Osteoblast (primary cell): ENCODE data around the gene PHF20. TPM values are rescaled to one million over a fixed set of nuclear protein-coding genes. Genes with fewer than 3 reads are reported as not detected.

Source experiments
- DNase-seq: peaks from one replicate; pipeline ENCODE4 v3.0.0; 2011; ENCODE audit warnings: low spot score, mixed read lengths; ENCODE audit not compliant: insufficient read length; ENCODE audit errors: missing footprints
- H2AFZ ChIP-seq: 2 replicates; pipeline ENCODE4 v1.6.0; 2011; ENCODE audit warnings: mild to moderate bottlenecking, low read length
- H3K27ac ChIP-seq: 2 replicates; pipeline ENCODE4 v1.5.1; 2011; ENCODE audit warnings: mild to moderate bottlenecking, low read depth, low read length, moderate library complexity
- H3K27me3 ChIP-seq: 2 replicates; pipeline ENCODE4 v1.6.0; 2012; ENCODE audit warnings: mild to moderate bottlenecking, control low read depth, inconsistent platforms, low read length, moderate library complexity; ENCODE audit not compliant: insufficient read depth
- H3K36me3 ChIP-seq: 2 replicates; pipeline ENCODE4 v1.5.1; 2011; ENCODE audit warnings: mild to moderate bottlenecking, low read length, control low read depth, moderate library complexity; ENCODE audit not compliant: insufficient read depth
- H3K4me1 ChIP-seq: 2 replicates; pipeline ENCODE4 v1.5.1; 2011; ENCODE audit warnings: mild to moderate bottlenecking, low read length, control low read depth, moderate library complexity; ENCODE audit not compliant: insufficient read depth
- H3K4me2 ChIP-seq: 2 replicates; pipeline ENCODE4 v1.6.0; 2011; ENCODE audit warnings: mild to moderate bottlenecking, low read length; ENCODE audit not compliant: insufficient read depth
- H3K4me3 ChIP-seq: fragments of 200-600 bp; sonication (generic); 3 replicates; pipeline ENCODE4 v1.5.1; 2012; ENCODE audit warnings: mild to moderate bottlenecking, low read length, inconsistent platforms; ENCODE audit not compliant: insufficient read depth
- H3K79me2 ChIP-seq: 2 replicates; pipeline ENCODE4 v1.6.0; 2012; ENCODE audit warnings: mild to moderate bottlenecking, low read length, control low read depth, inconsistent platforms; ENCODE audit not compliant: insufficient read depth
- H3K9me3 ChIP-seq: 2 replicates; pipeline ENCODE4 v1.5.1; 2011; ENCODE audit warnings: low read depth, low read length, control low read depth
- H4K20me1 ChIP-seq: 2 replicates; pipeline ENCODE4 v1.6.0; 2012; ENCODE audit warnings: mild to moderate bottlenecking, low read length, control low read depth; ENCODE audit not compliant: insufficient read depth
- CTCF ChIP-seq: IDR thresholded peaks from 2 replicates; pipeline ENCODE4 v1.5.1; 2011; ENCODE audit warnings: mild to moderate bottlenecking, low read depth, low read length, moderate library complexity; ENCODE audit errors: extremely low read depth
- total RNA-seq: library from RNA; depleted of rRNA; stranded (reverse); fragments of >200 nt; gene quantifications from 2 replicates; pipeline ENCODE4 v1.2.3, GENCODE V29; 2012

PHF20 gene
- total RNA-seq, 1 donor = 39.1 TPM

GRCh38 chr20:35826397-35826998, 54.7 kb downstream of the PHF20 start:
- Histone ChIP-seq H3K27ac (no peak overlapping the region), H3K4me2 (no peak overlapping the region), H3K4me1 (peaks cover 8% of the 10 kb centered on the region), H3K79me2 (peaks cover 66% of the 10 kb centered on the region), H4K20me1 (peaks cover 2% of the 10 kb centered on the region), H3K9me3 (no peaks in the 10 kb centered on the region), H3K36me3 (peaks cover 2% of the 10 kb centered on the region), H3K4me3 (no peak overlapping the region), H2AFZ (no peak overlapping the region), H3K27me3 (no peaks in the 10 kb centered on the region)
- no peak for TF ChIP-seq CTCF
- no peak for DNase-seq

- H3K79me2 ChIP-seq = peaks cover 75% of the 10 kb centered on the region
These were observed 56.6 kb downstream of the PHF20 start for GRCh38 chr20:35828434-35828833.

DNA sequence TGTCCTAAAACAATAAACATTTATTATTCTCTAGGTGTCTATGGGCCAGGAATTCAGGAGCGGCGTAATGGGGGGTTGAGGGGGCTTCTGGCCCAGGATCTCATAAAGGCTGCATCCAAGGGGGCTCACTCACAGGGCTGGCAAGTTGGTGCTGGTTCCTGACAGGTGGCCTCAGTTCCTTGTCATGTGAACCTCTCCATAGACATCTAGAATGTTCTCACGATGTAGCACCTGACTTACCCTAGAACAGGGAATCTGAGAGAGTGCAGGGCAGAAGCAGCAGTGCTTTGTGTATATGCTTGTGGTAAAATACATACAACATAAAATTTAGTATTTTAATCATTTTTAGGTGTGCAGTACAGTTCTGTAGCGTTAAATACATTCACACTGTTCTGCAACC, 57.1 kb downstream of the PHF20 start:
- no peak for TF ChIP-seq CTCF
- Histone ChIP-seq H2AFZ (no peak overlapping the region), H3K27ac (no peak overlapping the region), H3K4me3 (no peak overlapping the region), H3K4me1 (peaks cover 4% of the 10 kb centered on the region), H3K27me3 (no peaks in the 10 kb centered on the region), H3K9me3 (no peaks in the 10 kb centered on the region), H4K20me1 (peaks cover 2% of the 10 kb centered on the region), H3K4me2 (no peak overlapping the region), H3K79me2 (peaks cover 73% of the 10 kb centered on the region), H3K36me3 (peaks cover 2% of the 10 kb centered on the region)
- DNase-seq = no peak

More at GRCh38 chr20:35828434-35828833, 56.6 kb downstream of the PHF20 start:
- H3K9me3 ChIP-seq = no peaks in the 10 kb centered on the region
- H4K20me1 ChIP-seq = peaks cover 2% of the 10 kb centered on the region
- H3K4me2 ChIP-seq = no peak overlapping the region
- H3K4me1 ChIP-seq = peaks cover 4% of the 10 kb centered on the region
- H3K4me3 ChIP-seq = no peak overlapping the region
- peaks cover 2% of the 10 kb centered on the region for H3K36me3 ChIP-seq
- no peak for TF ChIP-seq CTCF
- no peak overlapping the region for H2AFZ ChIP-seq
- H3K27me3 ChIP-seq = no peaks in the 10 kb centered on the region
- H3K27ac ChIP-seq = no peak overlapping the region
- no peak for DNase-seq

DNA sequence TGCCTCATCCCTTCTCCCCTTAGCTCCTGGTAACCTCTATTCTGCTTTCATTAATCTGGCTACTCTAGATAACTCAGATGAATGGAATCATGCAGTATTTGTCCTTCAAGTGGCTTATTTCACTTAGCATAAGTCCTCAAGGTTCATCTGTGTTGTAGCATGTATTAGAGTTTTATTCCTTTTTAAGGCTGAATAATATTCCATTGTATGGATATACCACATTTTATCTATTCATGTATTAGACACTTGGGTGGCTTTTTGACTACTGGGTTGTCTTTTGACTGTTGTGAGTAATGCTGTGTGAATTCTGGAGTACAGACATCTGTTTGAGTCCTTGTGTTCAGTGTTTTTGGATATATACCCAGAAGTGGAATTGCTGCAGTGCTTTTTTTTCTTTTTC, 58.4 kb downstream of the PHF20 start:
- no peak overlapping the region for H2AFZ ChIP-seq
- peaks cover 2% of the 10 kb centered on the region for H3K36me3 ChIP-seq
- peaks cover 2% of the 10 kb centered on the region for H4K20me1 ChIP-seq
- H3K4me2 ChIP-seq = no peak overlapping the region
- H3K9me3 ChIP-seq = no peaks in the 10 kb centered on the region
- H3K27me3 ChIP-seq = no peaks in the 10 kb centered on the region
- H3K4me3 ChIP-seq = no peak overlapping the region
- TF ChIP-seq CTCF = no peak
- peaks cover 73% of the 10 kb centered on the region for H3K79me2 ChIP-seq
- no peak for DNase-seq
- no peak overlapping the region for H3K27ac ChIP-seq
- peaks cover 4% of the 10 kb centered on the region for H3K4me1 ChIP-seq
